ENCODE data around the gene UBASH3A.

The UBASH3A gene

GRCh38 chr21:42391297-42391696 lies 12.4 kb upstream of the UBASH3A start:
- no peak for DNase-seq (ENCODE audit: extremely low read depth, low read depth)
- TF ChIP-seq CTCF (IDR thresholded peaks at IDR 0.05; ENCODE audit: low read depth, low read length) = no peak

- no peak for DNase-seq (ENCODE audit: extremely low read depth, low read depth)
- no peak for TF ChIP-seq CTCF (IDR thresholded peaks at IDR 0.05; ENCODE audit: low read depth, low read length)
Measured at GRCh38 chr21:42392731-42393442, 10.8 kb upstream of the UBASH3A start.

GRCh38 chr21:42393443-42393950 lies 10.2 kb upstream of the UBASH3A start:
- DNase-seq (ENCODE audit: extremely low read depth, low read depth) = no peak
- TF ChIP-seq CTCF (IDR thresholded peaks at IDR 0.05; ENCODE audit: low read depth, low read length) = no peak

GRCh38 chr21:42395302-42395701 lies 8.4 kb upstream of the UBASH3A start:
- no peak for TF ChIP-seq CTCF (IDR thresholded peaks at IDR 0.05; ENCODE audit: low read depth, low read length)

GRCh38 chr21:42395905-42396651 lies 7.6 kb upstream of the UBASH3A start, which contains the start of gene TMPRSS3:
TSS of gene TMPRSS3 (minus strand) at chr21:42396052. CDS start at chr21:42395417, 635 bp downstream.
- no peak for DNase-seq (ENCODE audit: extremely low read depth, low read depth)

More at GRCh38 chr21:42395302-42395701, 8.4 kb upstream of the UBASH3A start:
- no peak for DNase-seq (ENCODE audit: extremely low read depth, low read depth)

GRCh38 chr21:42396799-42397745 lies 6.6 kb upstream of the UBASH3A start:
- no peak for DNase-seq (ENCODE audit: extremely low read depth, low read depth)
- no peak for TF ChIP-seq CTCF (IDR thresholded peaks at IDR 0.05; ENCODE audit: low read depth, low read length)

More at GRCh38 chr21:42395905-42396651, 7.6 kb upstream of the UBASH3A start, which contains the start of gene TMPRSS3:
- no peak for TF ChIP-seq CTCF (IDR thresholded peaks at IDR 0.05; ENCODE audit: low read depth, low read length)

Measured in AG09319 (cell line).